TTC549 (cell line): ENCODE measurements around the gene DGAT2L6.

ENCODE experiments used
- FAIRE-seq: peaks from 2 replicates; lab custom pipeline; 2012; peaks lifted over from hg19 to GRCh38; lab: Jason Lieb, UNC

Gene DGAT2L6

GRCh38 chrX:70176938-70177533, at the start of gene DGAT2L6:
TSS of gene DGAT2L6 (plus strand) at chrX:70177483. CDS start at chrX:70177583, 100 bp downstream.
- no peak for FAIRE-seq

- FAIRE-seq = no peak
Observed at GRCh38 chrX:70128071-70128470, 49.2 kb upstream of the DGAT2L6 start.

DNA sequence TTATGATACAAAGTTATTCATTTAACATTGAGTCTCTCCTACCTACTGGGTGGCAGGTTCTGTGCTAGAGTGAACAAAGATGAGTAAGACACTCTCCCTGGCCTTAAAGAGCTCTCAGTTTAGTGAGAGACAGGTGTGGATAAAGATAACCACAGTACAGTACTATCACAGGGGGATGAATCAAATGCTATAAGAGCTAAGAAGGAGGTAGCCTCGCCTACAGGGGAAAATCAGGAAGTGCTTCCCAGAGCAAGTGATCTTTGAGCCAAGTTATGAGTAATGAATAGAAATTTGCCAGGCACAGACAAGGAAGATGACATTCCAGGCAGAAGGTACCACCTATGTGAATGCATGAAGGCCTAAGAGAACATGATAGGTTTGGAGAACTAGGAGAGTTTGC, 47.5 kb upstream of the DGAT2L6 start:
- no peak for FAIRE-seq

- no peak for FAIRE-seq
Observed at GRCh38 chrX:70132224-70132623, 45.1 kb upstream of the DGAT2L6 start.

DNA sequence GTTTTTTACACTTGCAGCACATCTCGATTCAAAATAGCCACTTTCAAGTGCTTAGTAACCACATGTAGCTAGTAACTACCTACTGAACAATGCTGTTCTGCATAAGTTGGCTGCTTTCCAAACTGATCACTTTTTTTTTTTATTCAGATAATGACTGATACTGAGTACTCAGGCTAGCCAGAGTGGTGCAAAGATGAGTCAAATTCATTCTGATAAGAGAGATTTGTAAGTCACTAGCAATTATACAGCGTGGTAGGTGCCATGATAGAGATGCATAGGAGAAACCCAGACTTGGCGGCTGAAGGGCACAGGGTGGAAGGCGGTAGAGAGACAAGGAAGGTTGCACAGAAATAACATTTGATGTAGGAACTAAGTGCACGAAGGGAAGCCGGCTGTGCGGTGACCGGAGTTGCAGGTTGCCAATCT, 44.4 kb upstream of the DGAT2L6 start:
- FAIRE-seq = no peak

DNA sequence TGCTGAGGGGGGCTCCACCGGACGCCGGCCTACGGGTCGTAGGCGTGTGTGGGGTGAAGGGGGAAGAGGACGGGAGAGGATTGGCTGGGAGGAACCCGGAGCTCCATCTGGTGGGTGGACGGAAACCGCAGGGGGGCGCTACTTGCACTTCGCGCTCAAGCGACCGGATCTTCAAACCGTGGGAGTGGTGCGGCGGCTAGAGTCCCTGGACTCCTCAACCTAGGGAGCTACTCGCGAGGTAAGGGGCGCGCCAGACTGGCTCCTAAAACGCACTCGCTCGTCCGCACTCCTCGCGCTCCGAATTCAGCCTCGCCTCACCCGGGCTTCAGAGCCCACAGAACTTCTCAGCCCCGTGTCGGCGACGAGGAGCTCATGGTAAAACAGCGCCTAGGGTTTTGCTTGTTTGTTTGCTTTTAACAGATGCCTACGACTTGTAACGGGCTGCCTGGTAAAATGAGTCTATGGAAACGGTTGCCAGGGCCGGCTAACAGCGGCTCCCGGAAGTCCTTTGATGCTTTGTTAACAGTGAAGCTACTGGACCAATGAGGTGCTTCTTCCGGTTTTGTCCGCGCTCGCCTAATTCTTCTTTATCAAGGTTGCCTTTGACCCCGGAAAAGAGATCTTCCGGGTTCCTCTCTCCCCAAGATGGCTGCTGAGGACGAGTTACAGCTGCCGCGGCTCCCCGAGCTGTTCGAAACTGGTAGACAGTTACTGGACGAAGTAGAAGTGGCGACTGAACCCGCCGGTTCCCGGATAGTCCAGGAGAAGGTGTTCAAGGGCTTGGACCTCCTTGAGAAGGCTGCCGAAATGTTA, 43.8 kb upstream of the DGAT2L6 start, which contains the start of gene IGBP1:
Gene IGBP1 (plus strand): TSS at position 145 of the 813 bp plus-strand sequence. CDS start 501 bp downstream, at position 646.
- peak; percentile 28 for FAIRE-seq

GRCh38 chrX:70134116-70134477, 43.2 kb upstream of the DGAT2L6 start:
- no peak for FAIRE-seq

GRCh38 chrX:70138622-70139021, 38.7 kb upstream of the DGAT2L6 start:
- FAIRE-seq = no peak

GRCh38 chrX:70139736-70140135, 37.5 kb upstream of the DGAT2L6 start:
- FAIRE-seq = no peak

GRCh38 chrX:70141373-70141772, 35.9 kb upstream of the DGAT2L6 start:
- no peak for FAIRE-seq

DNA sequence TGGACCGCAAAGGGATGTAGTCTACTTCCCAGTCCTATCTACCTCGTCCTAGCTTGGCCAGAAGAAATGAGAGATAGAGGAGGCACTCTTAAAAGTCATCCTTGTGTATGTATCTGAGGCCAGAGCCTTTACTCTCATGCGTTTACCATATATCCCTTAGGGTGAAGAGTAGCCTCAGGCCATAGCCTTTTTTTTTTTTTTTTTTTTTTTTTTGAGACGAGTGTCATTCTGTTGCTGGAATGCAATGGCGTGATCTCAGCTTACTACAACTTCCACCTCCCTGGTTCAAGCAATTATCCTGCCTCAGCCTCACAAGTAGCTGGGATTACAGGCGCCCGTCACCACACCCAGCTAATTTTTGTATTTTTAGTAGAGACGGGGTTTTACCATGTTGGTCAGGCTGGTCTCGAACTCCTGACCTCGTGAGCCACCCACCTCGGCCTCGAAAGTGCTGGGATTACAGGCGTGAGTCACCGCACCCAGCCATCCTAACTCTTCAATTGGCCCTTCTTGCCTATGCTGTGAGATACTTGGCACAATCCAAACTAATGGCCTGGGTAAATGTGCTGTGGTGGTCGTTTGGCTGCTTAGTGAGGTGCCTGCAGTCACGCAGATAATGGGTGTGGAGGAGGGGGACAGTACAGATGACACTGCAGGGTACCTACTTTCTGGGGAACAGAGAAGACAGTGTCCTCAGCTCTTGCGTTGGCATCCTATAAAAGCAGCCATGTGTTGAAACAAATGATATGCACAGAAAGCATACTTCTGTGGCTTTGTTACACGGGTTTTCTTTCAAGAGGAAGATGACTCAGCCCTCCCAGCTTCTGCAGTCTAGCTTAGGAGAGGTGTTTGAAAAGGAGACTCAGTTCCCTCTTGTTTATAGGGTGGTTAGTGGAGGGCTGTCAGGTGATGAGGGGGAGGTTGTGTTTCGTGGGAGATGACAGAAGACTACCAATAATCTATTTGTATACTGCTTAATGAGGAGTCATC, 10.4 kb upstream of the DGAT2L6 start:
- FAIRE-seq = no peak

DNA sequence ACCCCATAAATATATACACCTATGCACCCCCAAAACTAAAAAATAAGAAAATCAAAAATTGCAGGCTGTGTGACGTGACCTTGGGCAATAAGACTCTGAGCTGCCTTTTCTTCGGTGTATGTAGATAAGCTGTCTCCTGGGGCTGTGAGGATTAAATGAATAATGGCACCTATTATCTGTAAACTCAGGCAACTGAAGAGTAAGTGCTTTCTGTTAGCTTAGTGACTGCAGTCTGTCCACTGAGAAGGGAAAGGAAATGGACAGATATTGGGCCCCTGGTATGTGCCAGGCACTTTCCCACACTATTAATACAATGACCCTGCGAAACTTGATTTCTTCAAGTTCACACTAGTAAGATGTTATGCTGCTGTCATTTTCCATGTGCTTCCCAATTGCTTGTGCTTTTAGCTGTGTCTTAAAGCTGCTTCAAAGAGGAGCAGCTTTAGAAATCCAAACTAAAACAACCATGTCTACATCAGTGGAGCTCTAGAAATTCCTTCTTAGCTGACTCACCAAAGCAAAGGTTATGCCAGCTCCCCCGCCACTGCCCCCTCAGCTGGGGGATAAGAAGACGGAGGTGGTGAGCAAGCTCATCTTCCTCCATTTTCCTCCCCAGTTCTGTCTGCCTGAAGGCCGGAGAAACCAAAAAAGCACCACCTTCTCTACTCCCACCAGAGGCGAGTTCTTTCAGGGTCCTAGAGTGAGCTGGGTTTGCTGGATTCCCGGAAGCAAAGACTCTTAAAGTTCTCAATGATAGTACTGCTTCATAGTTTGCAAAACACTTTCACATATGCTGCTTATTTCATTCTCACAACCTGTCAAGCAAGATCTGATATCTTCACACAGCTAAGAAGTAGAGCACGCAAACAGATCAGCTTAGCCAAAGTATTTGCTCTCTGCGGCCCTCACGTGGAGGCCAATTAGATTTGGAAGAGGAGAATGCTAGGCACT, 8.8 kb upstream of the DGAT2L6 start:
- FAIRE-seq = no peak

DNA sequence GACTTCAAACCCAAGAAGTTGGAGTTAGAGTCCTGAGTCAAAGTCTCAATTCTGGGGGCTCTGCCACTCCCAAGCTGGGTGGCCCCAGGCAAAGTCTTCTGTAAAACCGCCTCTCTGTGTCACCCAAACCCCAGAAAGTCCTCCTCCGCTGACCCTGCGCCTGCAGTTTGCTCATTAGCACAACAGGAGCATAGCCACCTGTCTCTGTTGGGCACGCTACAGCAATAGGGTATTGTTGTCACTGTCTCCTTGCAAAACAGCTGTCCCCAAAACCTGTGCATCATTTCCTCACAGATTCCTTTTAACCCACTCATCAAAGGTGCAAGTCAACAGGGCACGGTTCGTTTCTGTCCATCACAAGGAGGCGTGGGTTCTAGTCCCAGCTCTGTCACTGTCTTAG, 8.0 kb upstream of the DGAT2L6 start:
- FAIRE-seq = no peak

DNA sequence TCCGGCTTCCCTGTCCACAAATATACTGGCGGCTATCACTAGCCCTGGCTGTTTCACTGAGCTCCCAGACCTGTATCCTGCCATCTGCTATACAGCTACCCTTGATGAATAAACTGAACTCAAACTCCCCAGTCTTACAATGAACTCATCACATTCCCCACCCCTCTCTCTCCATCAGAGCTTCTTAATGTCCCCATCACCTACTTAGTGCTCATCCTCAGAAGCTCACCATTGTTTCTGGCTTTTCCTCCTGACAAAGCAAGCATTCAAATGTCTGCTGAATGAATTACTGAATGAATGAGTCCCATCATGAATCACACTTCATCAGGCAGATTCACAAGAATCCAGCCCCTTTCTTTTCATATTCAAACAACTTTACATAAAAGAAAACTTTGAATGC, 5.7 kb upstream of the DGAT2L6 start:
- no peak for FAIRE-seq

DNA sequence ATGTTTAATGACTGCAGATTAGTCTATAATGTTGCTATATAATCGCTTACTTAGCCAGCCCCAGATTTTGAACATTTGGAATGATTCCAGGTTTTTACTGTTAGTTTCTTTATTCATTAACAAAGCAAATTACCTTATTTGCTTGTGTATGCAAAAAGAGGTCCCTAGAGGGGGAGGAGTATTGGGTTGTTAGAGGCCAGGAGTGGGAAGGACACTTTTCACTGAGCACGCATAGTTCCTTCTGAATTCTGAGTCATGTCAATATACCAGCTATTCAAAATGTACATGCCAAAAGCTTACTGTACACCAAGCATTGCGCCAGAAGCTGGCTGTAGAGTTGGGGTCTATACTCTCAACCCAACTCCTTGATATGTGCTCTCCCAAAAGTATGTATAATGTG, 5.1 kb upstream of the DGAT2L6 start:
- FAIRE-seq = no peak

DNA sequence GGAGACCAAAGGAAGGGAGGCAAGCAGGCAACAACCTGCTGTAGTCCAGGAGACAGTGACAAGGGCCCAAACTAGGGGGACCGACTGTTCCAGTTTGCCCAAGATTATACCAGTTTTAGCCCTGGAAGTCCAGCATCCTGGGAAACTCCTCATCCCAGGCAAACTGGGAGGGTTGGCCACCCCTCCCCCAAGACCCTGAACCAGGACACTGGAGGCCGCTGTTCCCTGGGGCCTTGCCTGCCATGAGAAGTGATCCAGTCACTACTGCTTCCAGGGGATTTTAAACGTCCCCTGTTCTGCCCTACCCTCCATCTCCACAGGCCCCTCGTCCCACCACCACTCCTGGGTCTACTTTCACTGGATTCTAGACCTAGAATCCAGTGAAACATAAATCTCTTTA, 4.3 kb upstream of the DGAT2L6 start:
- FAIRE-seq = no peak

DNA sequence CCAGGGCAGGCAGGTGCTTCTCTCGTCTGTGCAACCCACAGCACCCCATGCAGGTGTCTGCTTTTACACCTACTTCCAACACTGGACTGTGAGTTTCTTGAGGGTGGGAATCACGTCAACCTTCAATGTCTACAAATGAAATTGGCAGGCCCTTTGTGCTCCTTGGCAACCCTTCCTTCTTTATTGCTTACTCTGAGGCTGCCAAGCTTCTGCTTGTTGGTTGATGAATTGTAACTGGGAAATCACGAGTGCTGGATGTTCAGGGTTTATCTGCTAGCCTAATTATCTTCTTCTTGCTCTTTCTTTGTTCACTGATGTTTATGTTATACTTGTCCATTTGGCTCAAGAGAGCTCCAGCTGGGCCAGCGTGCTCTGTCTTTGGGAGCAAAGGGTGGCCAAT, 2.5 kb upstream of the DGAT2L6 start:
- no peak for FAIRE-seq

DNA sequence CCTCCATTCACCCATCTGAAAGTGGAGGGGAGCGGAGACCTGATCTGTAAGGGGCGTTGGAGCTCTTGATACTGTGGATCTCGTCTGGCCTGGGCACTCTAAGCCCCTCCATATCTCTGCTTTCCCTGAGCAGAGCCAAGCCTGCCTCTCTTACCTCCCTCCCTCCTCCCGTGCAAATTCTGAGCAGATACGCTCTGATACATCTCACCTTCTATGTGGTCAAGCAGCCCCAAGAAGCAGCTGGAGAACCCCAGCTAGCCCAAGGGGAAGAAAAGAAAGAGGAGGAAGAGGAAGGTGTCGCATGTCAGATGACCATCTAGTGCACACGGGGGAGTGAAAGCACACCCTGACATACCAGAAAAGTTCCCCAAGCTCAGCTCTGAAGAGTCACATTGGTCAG, 1.9 kb upstream of the DGAT2L6 start:
- FAIRE-seq = no peak

- no peak for FAIRE-seq
Observed at GRCh38 chrX:70183091-70183490, 5.8 kb downstream of the DGAT2L6 start.

DNA sequence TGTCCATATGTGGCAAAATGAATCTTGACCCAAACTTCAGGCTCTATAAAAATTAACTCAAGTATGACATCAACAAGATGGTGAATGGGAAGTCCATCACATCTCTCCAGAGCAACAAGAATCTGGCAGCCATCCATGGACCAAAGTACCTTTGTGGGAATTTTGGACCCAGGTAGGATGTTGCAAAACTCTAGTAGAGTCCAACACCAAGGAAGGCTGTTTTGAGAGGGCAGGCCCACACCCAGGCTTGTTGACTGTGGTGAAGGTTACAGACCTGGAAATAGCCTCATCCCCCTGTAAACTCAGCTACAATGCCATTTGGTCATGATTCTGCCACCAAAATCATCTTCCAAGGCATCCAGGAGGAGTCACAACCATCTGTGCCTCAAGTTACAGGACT, 12.9 kb downstream of the DGAT2L6 start:
- no peak for FAIRE-seq

- FAIRE-seq = peak; percentile 53
Observed at GRCh38 chrX:70196961-70197720, 19.9 kb downstream of the DGAT2L6 start.
